Muscle layer of colon (tissue), 2 donors: ENCODE results near the gene IL22.

Experiments
- H3K27ac ChIP-seq: one replicate; pipeline ENCODE4 v1.7.0; 2013; ENCODE audit warnings: low read depth, mild to moderate bottlenecking, low read length, moderate library complexity
- H3K27me3 ChIP-seq, 2 donors: one replicate each; pipeline ENCODE4 v1.7.0; 2013; ENCODE audit warnings: low read length in 2 of 2, mild to moderate bottlenecking in 2 of 2; ENCODE audit not compliant: insufficient read depth in 2 of 2, control insufficient read depth in 1 of 2
- H3K36me3 ChIP-seq: one replicate; pipeline ENCODE4 v1.7.0; 2013; ENCODE audit warnings: mild to moderate bottlenecking, low read length; ENCODE audit not compliant: insufficient read depth
- H3K4me1 ChIP-seq: one replicate; pipeline ENCODE4 v1.7.0; 2013; ENCODE audit warnings: mild to moderate bottlenecking, low read length; ENCODE audit not compliant: insufficient read depth
- H3K4me3 ChIP-seq, 2 donors: one replicate each; pipeline ENCODE4 v1.7.0; 2013; ENCODE audit warnings: low read length in 2 of 2, low read depth in 1 of 2, mild to moderate bottlenecking in 1 of 2, moderate library complexity in 1 of 2
- H3K9ac ChIP-seq: one replicate; pipeline ENCODE4 v1.7.0; 2013; ENCODE audit warnings: low read length
- H3K9me3 ChIP-seq: one replicate; pipeline ENCODE4 v1.7.0; 2013; ENCODE audit warnings: mild to moderate bottlenecking, low read length
- donor health status: abdominal sarcoma.
- donor health status: Adenocarcinoma of cecum.

Gene IL22

GRCh38 chr12:68263366-68263765, 10.0 kb upstream of the IL22 start:
- Histone ChIP-seq H3K36me3 (no peaks in the 10 kb centered on the region), H3K27ac (no peak overlapping the region), H3K9me3 (no peaks in the 10 kb centered on the region), H3K27me3 (no peaks in the 10 kb centered on the region), H3K4me1 (no peaks in the 10 kb centered on the region), H3K4me3 (no peak overlapping the region), H3K9ac (no peak overlapping the region)

DNA sequence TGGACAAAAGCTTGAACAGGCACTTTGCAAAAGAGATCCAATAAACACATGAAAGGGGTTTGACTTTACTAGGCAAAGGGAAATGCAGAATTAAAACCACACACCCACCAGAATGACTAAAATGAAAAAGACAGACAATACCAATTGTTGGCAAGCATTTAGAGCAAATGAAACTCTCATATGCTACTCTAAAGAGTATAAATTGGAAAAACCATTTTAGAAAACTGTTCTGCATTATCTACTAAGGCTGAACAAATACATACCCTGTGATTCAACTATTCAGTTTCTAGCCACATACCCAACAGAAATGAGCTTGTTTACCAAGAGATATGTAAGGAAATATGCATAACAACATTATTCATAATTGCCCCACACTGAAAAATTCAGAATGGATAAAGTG, 8.5 kb upstream of the IL22 start:
- H3K36me3 ChIP-seq, result no peaks in the 10 kb centered on the region
- no peak overlapping the region for H3K9ac ChIP-seq
- no peaks in the 10 kb centered on the region for H3K9me3 ChIP-seq
- no peaks in the 10 kb centered on the region for H3K4me1 ChIP-seq
- no peak overlapping the region for H3K4me3 ChIP-seq
- H3K27ac ChIP-seq, result no peak overlapping the region
- no peaks in the 10 kb centered on the region for H3K27me3 ChIP-seq

GRCh38 chr12:68260153-68260552, 6.7 kb upstream of the IL22 start:
- Histone ChIP-seq H3K9me3 (no peaks in the 10 kb centered on the region), H3K9ac (no peak overlapping the region), H3K27me3 (no peaks in the 10 kb centered on the region), H3K27ac (no peak overlapping the region), H3K36me3 (no peaks in the 10 kb centered on the region), H3K4me1 (no peaks in the 10 kb centered on the region), H3K4me3 (no peak overlapping the region)

DNA sequence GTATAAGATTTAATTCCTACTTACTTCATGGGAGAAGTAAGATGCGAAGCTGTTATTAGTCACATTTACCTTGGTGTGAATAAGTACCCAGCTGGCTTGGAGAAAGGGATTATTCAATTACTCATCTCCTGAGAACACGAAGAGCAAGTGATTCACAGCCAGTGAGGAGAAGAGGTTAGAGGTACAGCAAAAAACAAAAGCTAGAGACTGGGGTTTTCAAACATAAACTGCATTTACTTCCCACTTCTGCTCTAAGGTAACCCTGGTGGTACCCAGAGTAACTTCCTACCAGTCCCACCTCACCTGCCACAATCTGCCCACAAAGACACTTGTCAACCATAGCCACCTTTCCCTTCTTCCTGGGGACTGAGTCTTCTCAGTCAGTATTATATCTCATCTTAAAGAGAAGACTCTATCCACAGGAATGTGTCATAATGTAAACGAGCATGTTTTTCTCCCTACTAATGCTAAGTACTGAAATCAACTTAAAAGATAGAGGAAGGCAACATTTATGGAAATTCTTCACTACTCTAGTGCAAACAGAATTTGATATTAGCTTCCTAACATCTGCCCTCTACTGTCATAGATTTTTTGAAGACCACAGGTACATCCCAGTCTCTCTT, 6.0 kb upstream of the IL22 start:
- H3K9ac ChIP-seq, result no peak overlapping the region
- no peaks in the 10 kb centered on the region for H3K4me1 ChIP-seq
- H3K27ac ChIP-seq, result no peak overlapping the region
- no peaks in the 10 kb centered on the region for H3K36me3 ChIP-seq
- H3K9me3 ChIP-seq, result no peaks in the 10 kb centered on the region
- H3K27me3 ChIP-seq, result no peaks in the 10 kb centered on the region
- no peak overlapping the region for H3K4me3 ChIP-seq

- H3K9me3 ChIP-seq, result no peaks in the 10 kb centered on the region
- H3K27me3 ChIP-seq, result no peaks in the 10 kb centered on the region
- H3K9ac ChIP-seq, result no peak overlapping the region
- no peak overlapping the region for H3K27ac ChIP-seq
- no peaks in the 10 kb centered on the region for H3K4me1 ChIP-seq
- no peaks in the 10 kb centered on the region for H3K36me3 ChIP-seq
- no peak overlapping the region for H3K4me3 ChIP-seq
Measured at GRCh38 chr12:68252077-68252476, 1.3 kb downstream of the IL22 start.

DNA sequence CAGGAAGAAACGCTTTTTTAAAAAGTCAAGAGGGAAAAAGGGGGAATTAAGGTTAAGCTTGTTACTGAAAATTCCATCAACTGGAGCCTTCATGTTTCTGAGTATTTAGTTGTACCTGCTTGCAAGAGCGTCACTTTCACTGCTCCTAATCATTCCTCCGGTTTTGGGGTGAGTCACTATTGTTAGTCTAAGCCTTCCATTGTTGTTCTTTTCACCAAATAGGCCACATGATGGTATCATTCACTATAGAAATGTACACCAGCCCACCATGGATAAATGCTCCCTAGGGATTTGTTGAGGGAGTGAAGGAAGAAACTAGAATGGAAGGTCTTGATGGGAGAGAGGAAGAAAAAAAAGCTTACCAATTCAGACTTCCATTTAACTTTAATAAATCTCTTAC, 3.0 kb downstream of the IL22 start:
- H3K36me3 ChIP-seq, result no peaks in the 10 kb centered on the region
- no peaks in the 10 kb centered on the region for H3K9me3 ChIP-seq
- peaks cover 10% of the 10 kb centered on the region for H3K4me1 ChIP-seq
- H3K27ac ChIP-seq, result no peak overlapping the region
- H3K4me3 ChIP-seq, result no peak overlapping the region
- no peak overlapping the region for H3K9ac ChIP-seq
- no peaks in the 10 kb centered on the region for H3K27me3 ChIP-seq

DNA sequence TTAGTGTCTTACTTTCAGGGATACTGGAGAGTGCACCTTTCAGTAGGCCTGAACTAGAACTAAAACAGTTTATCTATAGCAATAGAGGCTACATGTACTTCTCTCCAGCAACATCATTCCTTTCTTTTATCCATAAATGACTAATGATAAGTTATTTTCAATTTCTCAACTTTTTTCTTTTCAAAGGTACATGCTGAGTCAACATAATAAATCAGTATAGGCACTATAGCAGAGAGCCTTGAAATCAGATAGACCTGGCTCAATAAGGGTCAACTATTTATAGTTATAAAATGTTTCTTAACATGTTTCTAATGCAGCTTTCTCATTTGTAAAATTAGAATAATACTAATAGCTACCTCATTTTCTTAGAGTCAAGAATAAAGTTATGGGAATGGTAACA, 5.6 kb downstream of the IL22 start:
- Histone ChIP-seq H3K4me1 (peaks cover 10% of the 10 kb centered on the region), H3K27me3 (no peaks in the 10 kb centered on the region), H3K27ac (no peak overlapping the region), H3K4me3 (no peak overlapping the region), H3K9me3 (no peaks in the 10 kb centered on the region), H3K36me3 (no peaks in the 10 kb centered on the region), H3K9ac (no peak overlapping the region)

DNA sequence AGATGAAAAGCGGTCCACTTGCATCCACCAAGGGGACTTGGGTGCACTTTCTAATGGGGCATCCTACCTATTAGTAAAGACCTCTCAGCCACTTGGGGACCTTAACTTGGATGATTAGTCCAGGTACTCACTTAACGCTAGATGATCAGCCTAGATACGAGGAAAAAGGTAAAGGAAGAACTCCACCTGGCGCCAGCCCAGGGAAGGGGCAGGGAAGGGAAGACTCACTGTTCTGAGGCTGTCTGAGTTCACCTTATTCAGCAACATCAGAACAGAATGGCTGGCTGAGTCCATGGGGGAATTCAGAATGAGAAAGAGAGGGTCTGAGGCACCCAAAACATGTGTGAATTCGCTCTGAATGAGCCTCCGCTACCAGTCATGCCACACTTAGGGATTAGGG, 7.1 kb downstream of the IL22 start:
- Histone ChIP-seq H3K4me1 (peaks cover 14% of the 10 kb centered on the region), H3K27ac (peak overlapping the region; percentile 82), H3K36me3 (no peaks in the 10 kb centered on the region), H3K9ac (peak overlapping the region; percentile 60), H3K4me3 (peak overlapping the region in 1 of 2 donors; percentile 63), H3K9me3 (no peaks in the 10 kb centered on the region), H3K27me3 (no peaks in the 10 kb centered on the region)

GRCh38 chr12:68245180-68246021, 8.0 kb downstream of the IL22 start:
- Histone ChIP-seq H3K27me3 (no peaks in the 10 kb centered on the region), H3K36me3 (no peaks in the 10 kb centered on the region), H3K9ac (peak overlapping the region; percentile 60), H3K4me3 (peak overlapping the region; percentile 39 to 63), H3K4me1 (peaks cover 24% of the 10 kb centered on the region), H3K27ac (peak overlapping the region; percentile 82), H3K9me3 (no peaks in the 10 kb centered on the region)

DNA sequence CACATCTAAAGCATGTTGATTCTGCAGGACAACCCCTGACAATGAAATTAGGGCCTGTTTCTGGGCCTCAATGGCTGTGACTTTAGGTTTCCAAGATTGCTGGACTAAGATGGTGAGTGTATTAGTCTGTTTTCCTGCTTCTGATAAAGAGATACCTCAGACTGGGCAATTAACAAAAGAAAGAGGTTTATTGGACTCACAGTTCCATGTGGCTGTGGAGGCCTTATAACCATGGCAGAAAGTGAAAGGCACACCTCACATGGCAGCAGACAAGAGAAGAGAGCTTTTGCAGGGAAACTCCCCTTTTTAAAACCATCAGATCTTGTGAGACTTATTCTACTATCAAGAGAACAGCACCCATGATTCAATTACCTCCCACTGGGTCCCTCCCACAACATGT, 10.6 kb downstream of the IL22 start:
- Histone ChIP-seq H3K36me3 (no peaks in the 10 kb centered on the region), H3K9ac (no peak overlapping the region)

GRCh38 chr12:68240975-68241374, 12.4 kb downstream of the IL22 start:
- H3K9ac ChIP-seq, result no peak overlapping the region
- peaks cover 40% of the 10 kb centered on the region for H3K4me1 ChIP-seq
- no peaks in the 10 kb centered on the region for H3K36me3 ChIP-seq
- peak overlapping the region; percentile 74 for H3K27ac ChIP-seq
- no peaks in the 10 kb centered on the region for H3K27me3 ChIP-seq
- peak overlapping the region in 1 of 2 donors; percentile 36 for H3K4me3 ChIP-seq
- no peaks in the 10 kb centered on the region for H3K9me3 ChIP-seq

More for the DNA sequence above, 10.6 kb downstream of the IL22 start:
- H3K27me3 ChIP-seq, result no peaks in the 10 kb centered on the region
- no peak overlapping the region for H3K27ac ChIP-seq
- H3K4me3 ChIP-seq, result no peak overlapping the region
- H3K9me3 ChIP-seq, result no peaks in the 10 kb centered on the region
- H3K4me1 ChIP-seq, result peaks cover 29% of the 10 kb centered on the region

DNA sequence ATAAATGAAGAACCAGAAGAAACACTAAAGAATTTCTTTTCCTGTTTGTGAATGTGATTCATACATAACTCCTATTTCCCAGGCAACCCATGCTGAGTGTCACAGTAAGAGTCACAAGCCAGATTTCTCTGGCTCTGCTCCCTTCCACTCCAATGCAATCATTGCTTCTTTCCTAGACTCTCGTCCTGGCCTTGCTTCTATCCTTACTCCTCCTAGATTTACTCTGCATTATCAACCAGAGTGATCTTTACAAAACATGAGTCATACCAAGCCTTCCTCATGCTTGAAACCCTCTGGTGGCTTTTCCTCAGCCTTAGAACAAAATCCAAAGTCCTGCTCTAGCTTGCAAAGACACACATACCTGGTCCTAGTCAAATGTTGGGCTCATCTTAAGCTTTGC, 13.3 kb downstream of the IL22 start:
- Histone ChIP-seq H3K27ac (no peak overlapping the region), H3K9ac (no peak overlapping the region), H3K27me3 (no peaks in the 10 kb centered on the region), H3K4me1 (peaks cover 38% of the 10 kb centered on the region), H3K36me3 (no peaks in the 10 kb centered on the region), H3K4me3 (no peak overlapping the region), H3K9me3 (no peaks in the 10 kb centered on the region)
